HCT116 (cell line): Measurements from ENCODE around the gene SYNDIG1. TPM values are rescaled to one million over a fixed set of nuclear protein-coding genes. Genes with fewer than 3 reads are reported as not detected.

Experiments used
- ATAC-seq: fragments of 200-7000 bp; cut with Tn5 transposase; 2 replicates; pipeline ENCODE4 v1.9.1; 2020; ENCODE audit warnings: mild to moderate bottlenecking, moderate library complexity
- BruUV-seq: library from RNA; stranded (reverse); fragments of 400-500 nt; replicated peaks from 2 replicates; lab custom pipeline; 2021; lab: Mats Ljungman, UMichigan
- CTCF ChIA-PET: fragments of 300-600 bp; sonication (Branson Sonifier 250); formaldehyde crosslinking; loops from one replicate; lab custom pipeline; 2021; ENCODE audit warnings: antibody characterized with exemption; lab: Charles Lee
- POLR2A ChIA-PET: fragments of 300-600, 350-600 bp; sonication (Branson Sonifier 250); formaldehyde crosslinking; loops from one replicate; lab custom pipeline; 2021; ENCODE audit warnings: antibody characterized with exemption; lab: Charles Lee
- RAD21 ChIA-PET, 2 experiments: fragments of 300-600 bp; sonication (Branson Sonifier 250); formaldehyde crosslinking; loops; one replicate each; lab custom pipeline; 2023; ENCODE audit warnings: low total read pairs in 2 of 2; ENCODE audit not compliant: uncharacterized antibody in 2 of 2, unreplicated experiment in 2 of 2, low non-redundant PET in 1 of 2; lab: Charles Lee
- DNase-seq: peaks from one replicate; pipeline ENCODE4 v3.0.0-alpha.2; 2010; ENCODE audit warnings: low read depth, low spot score
- H2AFZ ChIP-seq: fragments of 200-600 bp; shearing (Covaris generic), sonication (generic); 2 replicates; pipeline ENCODE4 v1.6.1; 2017; ENCODE audit warnings: low read depth, mixed run types, mixed read lengths, antibody characterized with exemption, low read length; ENCODE audit not compliant: poor library complexity, severe bottlenecking
- H3K27ac ChIP-seq: 2 replicates; pipeline ENCODE4 v1.5.1; 2012; ENCODE audit warnings: low read depth, low read length
- H3K27me3 ChIP-seq: fragments of 200-600 bp; sonication (generic); 2 replicates; pipeline ENCODE4 v1.6.1; 2016; ENCODE audit warnings: mixed run types, low read length, mixed read lengths; ENCODE audit not compliant: insufficient read depth
- H3K36me3 ChIP-seq, 2 experiments: fragments of 200-500 bp in 1 of 2; fragments of 200-600 bp in 1 of 2; sonication (Bioruptor generic) in 1 of 2; sonication (generic) in 1 of 2; 2 replicates each; pipeline versions ENCODE4 v1.5.1 to v1.6.1; 2014 to 2016; ENCODE audit warnings: low read length in 2 of 2, inconsistent platforms in 1 of 2, mixed read lengths in 1 of 2, mixed run types in 1 of 2; ENCODE audit not compliant: insufficient read depth in 2 of 2, control insufficient read depth in 1 of 2
- H3K4me1 ChIP-seq, 2 experiments: fragments of 200-600 bp in 1 of 2; sonication (generic) in 1 of 2; 2 replicates each; pipeline versions ENCODE4 v1.5.1 to v1.6.1; 2012 to 2017; ENCODE audit warnings: low read length in 2 of 2, inconsistent platforms in 1 of 2, mild to moderate bottlenecking in 1 of 2, mixed read lengths in 1 of 2, mixed run types in 1 of 2, moderate library complexity in 1 of 2; ENCODE audit not compliant: insufficient read depth in 2 of 2, control insufficient read depth in 1 of 2
- H3K4me2 ChIP-seq: fragments of 200-600 bp; sonication (generic); 2 replicates; pipeline ENCODE4 v1.6.1; 2017; ENCODE audit warnings: mixed run types, low read length, mixed read lengths
- H3K4me3 ChIP-seq, 2 experiments: fragments of 200-600 bp in 1 of 2; sonication (generic) in 1 of 2; replicated peaks in 1 of 2; 2 replicates each; pipeline ENCODE4 v1.5.1; 2011 to 2016; ENCODE audit warnings: low read length in 2 of 2, control low read depth in 1 of 2, low read depth in 1 of 2, mild to moderate bottlenecking in 1 of 2, mixed read lengths in 1 of 2, mixed run types in 1 of 2
- H3K79me2 ChIP-seq: fragments of 200-600 bp; sonication (generic); 2 replicates; pipeline ENCODE4 v1.6.1; 2017; ENCODE audit warnings: mild to moderate bottlenecking, mixed run types, low read length, moderate library complexity, mixed read lengths; ENCODE audit not compliant: insufficient read depth
- H3K9ac ChIP-seq: fragments of 200-600 bp; sonication (generic); 2 replicates; pipeline ENCODE4 v1.6.1; 2016; ENCODE audit warnings: low read length, mixed read lengths
- H3K9me2 ChIP-seq: fragments of 200-600 bp; sonication (generic), shearing (Covaris generic); 2 replicates; pipeline ENCODE4 v1.6.1; 2017; ENCODE audit warnings: mixed run types, mild to moderate bottlenecking, moderate library complexity; ENCODE audit not compliant: insufficient read depth
- H3K9me3 ChIP-seq, 2 experiments: fragments of 200-500 bp in 1 of 2; fragments of 200-600 bp in 1 of 2; sonication (Bioruptor generic) in 1 of 2; sonication (generic) in 1 of 2; 2 replicates each; pipeline ENCODE4 v1.6.1; 2014 to 2017; ENCODE audit warnings: low read length in 2 of 2, mixed read lengths in 2 of 2, inconsistent platforms in 1 of 2, low read depth in 1 of 2, mild to moderate bottlenecking in 1 of 2, mixed run types in 1 of 2, moderate library complexity in 1 of 2; ENCODE audit not compliant: control insufficient read depth in 1 of 2, insufficient read depth in 1 of 2
- H4K20me1 ChIP-seq: fragments of 200-600 bp; sonication (generic), shearing (Covaris generic); 2 replicates; pipeline ENCODE4 v1.6.1; 2017; ENCODE audit warnings: mixed run types, mild to moderate bottlenecking, moderate library complexity; ENCODE audit not compliant: insufficient read depth
- CBX3 ChIP-seq: IDR thresholded peaks from 2 replicates; pipeline ENCODE4 v1.6.1; 2012; ENCODE audit warnings: low read depth
- EGR1 ChIP-seq: IDR thresholded peaks from 2 replicates; pipeline ENCODE4 v1.6.1; 2012; ENCODE audit warnings: low read depth
- ELF1 ChIP-seq: IDR thresholded peaks from 2 replicates; pipeline ENCODE4 v1.6.1; 2012; ENCODE audit warnings: low read depth, borderline replicate concordance
- EZH2 ChIP-seq: fragments of 200-600 bp; sonication (generic); IDR thresholded peaks from 2 replicates; pipeline ENCODE4 v1.6.1; 2017; ENCODE audit warnings: antibody characterized with exemption, mixed run types
- EZH2phosphoT487 ChIP-seq: fragments of 200-600 bp; IDR thresholded peaks from 2 replicates; pipeline ENCODE4 v1.6.1; 2018; ENCODE audit warnings: antibody characterized with exemption, borderline replicate concordance
- FOSL1 ChIP-seq: IDR thresholded peaks from 2 replicates; pipeline ENCODE4 v1.6.1; 2012; ENCODE audit warnings: low read depth
- JUND ChIP-seq: IDR thresholded peaks from 2 replicates; pipeline ENCODE4 v1.6.1; 2012
- POLR2A ChIP-seq: IDR thresholded peaks from 2 replicates; pipeline ENCODE4 v1.7.0; 2011; ENCODE audit warnings: borderline replicate concordance; ENCODE audit not compliant: insufficient read depth, insufficient read length; ENCODE audit errors: extremely low read depth
- REST ChIP-seq: IDR thresholded peaks from 2 replicates; pipeline ENCODE4 v1.6.1; 2012; ENCODE audit warnings: low read depth
- ZNF274 ChIP-seq: fragments of 200-500 bp; sonication (Bioruptor generic); IDR thresholded peaks from 2 replicates; pipeline ENCODE4 v1.6.1; 2014; ENCODE audit warnings: mild to moderate bottlenecking, low read depth, low read length, inconsistent platforms
- intact Hi-C: fragments of 100-400 bp; cut with micrococcal nuclease; formaldehyde crosslinking; loops from 2 replicates; pipeline ENCODE4 v1.10.0; 2022
- total RNA-seq: library from RNA; stranded (reverse); gene quantifications from one replicate; pipeline ENCODE4 v1.2.1, GENCODE V29; 2021; ENCODE audit not compliant: unreplicated experiment

SYNDIG1 gene
- total RNA-seq, 1 experiment from 2014 or later: not detected

- Histone ChIP-seq H4K20me1 (no peaks in the 10 kb centered on the region), H3K9me3 (no peaks in the 10 kb centered on the region), H3K4me3 (no peak overlapping the region), H3K27me3 (peaks cover 68% of the 10 kb centered on the region), H3K27ac (no peak overlapping the region), H2AFZ (no peak overlapping the region), H3K79me2 (no peaks in the 10 kb centered on the region), H3K36me3 (no peaks in the 10 kb centered on the region), H3K4me1 (no peaks in the 10 kb centered on the region), H3K9ac (no peak overlapping the region)
- BruUV-seq: no TSS peak
- no peak for ATAC-seq
- intact Hi-C loops: no loop called here
- TF ChIP-seq REST: no peak
- TF ChIP-seq ZNF274: no peak
- no peak for TF ChIP-seq ELF1
- no peak for TF ChIP-seq CBX3
- TF ChIP-seq EGR1: no peak
- TF ChIP-seq, all 23 proteins: peak for 0
- no peak overlapping the region for H3K4me2 ChIP-seq
- H3K9me2 ChIP-seq: no peaks in the 10 kb centered on the region
- ChIA-PET RAD21 (no interaction called here), CTCF (no interaction called here), POLR2A (no interaction called here)
- no peak for DNase-seq
Observed at GRCh38 chr20:24617757-24618450, 148.5 kb downstream of the SYNDIG1 start.

GRCh38 chr20:24618739-24619138, 149.3 kb downstream of the SYNDIG1 start:
- ChIA-PET CTCF (no interaction called here), POLR2A (no interaction called here)
- no TSS peak for BruUV-seq

More at GRCh38 chr20:24618739-24619138, 149.3 kb downstream of the SYNDIG1 start:
- Histone ChIP-seq H3K79me2 (no peaks in the 10 kb centered on the region), H3K4me2 (no peak overlapping the region), H3K27ac (no peak overlapping the region), H3K9me3 (no peaks in the 10 kb centered on the region), H4K20me1 (no peaks in the 10 kb centered on the region), H3K9ac (no peak overlapping the region), H3K4me3 (no peak overlapping the region), H3K9me2 (no peaks in the 10 kb centered on the region)
- intact Hi-C loops: no loop called here
- RAD21 ChIA-PET: no interaction called here
- ATAC-seq (no peak), DNase-seq (no peak)
- no peak for TF ChIP-seq FOSL1
- TF ChIP-seq EZH2: no peak
- TF ChIP-seq EZH2phosphoT487: no peak
- no peak for TF ChIP-seq POLR2A
- TF ChIP-seq ELF1: no peak
- no peak for TF ChIP-seq JUND
- TF ChIP-seq, all 23 proteins: peak for 0
- Histone ChIP-seq H3K36me3 (no peaks in the 10 kb centered on the region), H3K4me1 (no peaks in the 10 kb centered on the region), H3K27me3 (peaks cover 63% of the 10 kb centered on the region), H2AFZ (no peak overlapping the region)
